GM12872 (cell line): ENCODE data around the gene PRELP.

Experiments
- TF ChIP-seq, protein P1 (sequence below): IDR thresholded peaks from 3 replicates; pipeline ENCODE4 v1.5.1; 2011; ENCODE audit warnings: low read depth, mild to moderate bottlenecking, low read length, moderate library complexity; ENCODE audit not compliant: insufficient read depth

Gene PRELP

GRCh38 chr1:203439131-203439730 is 36.4 kb upstream of the PRELP start:
- TF ChIP-seq, protein P1, sequence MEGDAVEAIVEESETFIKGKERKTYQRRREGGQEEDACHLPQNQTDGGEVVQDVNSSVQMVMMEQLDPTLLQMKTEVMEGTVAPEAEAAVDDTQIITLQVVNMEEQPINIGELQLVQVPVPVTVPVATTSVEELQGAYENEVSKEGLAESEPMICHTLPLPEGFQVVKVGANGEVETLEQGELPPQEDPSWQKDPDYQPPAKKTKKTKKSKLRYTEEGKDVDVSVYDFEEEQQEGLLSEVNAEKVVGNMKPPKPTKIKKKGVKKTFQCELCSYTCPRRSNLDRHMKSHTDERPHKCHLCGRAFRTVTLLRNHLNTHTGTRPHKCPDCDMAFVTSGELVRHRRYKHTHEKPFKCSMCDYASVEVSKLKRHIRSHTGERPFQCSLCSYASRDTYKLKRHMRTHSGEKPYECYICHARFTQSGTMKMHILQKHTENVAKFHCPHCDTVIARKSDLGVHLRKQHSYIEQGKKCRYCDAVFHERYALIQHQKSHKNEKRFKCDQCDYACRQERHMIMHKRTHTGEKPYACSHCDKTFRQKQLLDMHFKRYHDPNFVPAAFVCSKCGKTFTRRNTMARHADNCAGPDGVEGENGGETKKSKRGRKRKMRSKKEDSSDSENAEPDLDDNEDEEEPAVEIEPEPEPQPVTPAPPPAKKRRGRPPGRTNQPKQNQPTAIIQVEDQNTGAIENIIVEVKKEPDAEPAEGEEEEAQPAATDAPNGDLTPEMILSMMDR: no peak

- TF ChIP-seq, protein P1: peak; percentile 22; the same call in 1 of the 3 replicates
These were observed 34.8 kb upstream of the PRELP start for GRCh38 chr1:203440771-203441170.

GRCh38 chr1:203441766-203442165 is 33.8 kb upstream of the PRELP start:
- TF ChIP-seq, protein P1: no peak

DNA sequence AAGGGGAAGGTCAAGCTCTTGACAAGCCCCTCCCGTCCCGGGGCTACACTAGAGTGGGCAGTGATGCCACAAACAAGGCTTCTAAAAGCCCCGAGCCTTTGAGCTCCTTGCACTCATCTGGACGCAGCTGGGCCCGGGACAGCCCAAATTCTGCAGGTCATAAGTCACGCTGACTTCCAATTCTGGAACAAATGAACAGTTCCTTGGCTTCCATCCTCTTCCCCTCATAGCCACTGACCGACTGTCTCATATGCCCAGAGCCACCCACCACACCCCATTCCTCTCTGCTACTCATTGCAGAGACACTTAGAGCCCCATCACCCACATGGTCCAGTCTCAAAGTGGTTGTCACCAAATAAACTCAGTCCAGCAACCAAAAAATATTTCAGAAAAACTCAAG is 32.8 kb upstream of the PRELP start:
- TF ChIP-seq, protein P1: no peak

DNA sequence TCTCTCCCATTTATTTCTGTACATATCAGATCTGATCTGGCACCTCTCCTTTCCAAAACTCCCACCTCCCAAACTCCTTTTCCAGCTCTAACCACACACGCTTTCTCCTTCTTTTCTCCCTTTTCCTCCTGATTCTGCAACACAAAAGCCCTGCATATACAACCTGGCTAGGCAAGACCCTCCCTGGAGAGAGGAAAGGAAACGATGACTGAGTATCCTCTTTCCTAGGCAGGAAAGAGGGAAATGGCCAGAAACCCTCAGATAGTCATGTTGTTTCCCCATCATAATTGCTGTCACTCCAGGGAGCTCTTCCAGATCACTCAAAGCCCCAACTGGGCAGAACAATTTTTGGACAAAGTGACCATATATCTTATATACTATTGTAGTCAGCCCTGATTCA is 32.3 kb upstream of the PRELP start:
- TF ChIP-seq, protein P1: no peak

- TF ChIP-seq, protein P1: no peak
These were observed 31.4 kb upstream of the PRELP start for GRCh38 chr1:203444171-203444576.

DNA sequence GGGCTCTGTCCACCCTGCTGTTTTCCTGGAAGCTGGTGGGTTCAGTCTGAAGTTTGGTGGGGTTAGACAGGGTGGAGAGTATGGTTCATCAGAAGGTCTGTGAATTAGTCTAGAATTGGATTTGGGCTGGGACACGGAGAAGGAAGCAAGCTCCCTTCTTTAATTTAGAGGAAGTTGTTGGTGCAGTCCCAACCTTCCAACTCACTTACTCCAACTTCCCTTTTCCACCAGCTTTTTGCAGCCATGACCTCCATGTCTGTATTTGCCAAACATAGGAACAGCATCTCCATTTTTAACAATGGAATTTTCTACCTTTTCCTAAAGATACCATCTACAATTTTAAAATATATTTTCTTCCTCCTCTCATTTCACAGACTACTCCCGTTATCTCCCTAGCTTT is 28.5 kb upstream of the PRELP start:
- TF ChIP-seq, protein P1: no peak
